Peyer's patch (tissue), 4 donors: ENCODE results near the gene SLC16A3.

Source experiments
- POLR2A ChIP-seq, 2 donors: fragments of 450-650 bp; IDR thresholded peaks; one replicate each; pipeline ENCODE4 v1.5.1; 2017; ENCODE audit warnings: antibody characterized with exemption in 2 of 2, mild to moderate bottlenecking in 2 of 2, moderate library complexity in 2 of 2
- TF ChIP-seq, protein P1 (sequence below), 6 experiments: fragments of 450-650 bp in 4 of 6; fragments of 200-600 bp in 2 of 6; sonication (generic) in 1 of 6; IDR thresholded peaks; one replicate each; pipeline ENCODE4 v1.5.1; 2017 to 2019; ENCODE audit warnings: antibody characterized with exemption in 6 of 6, mild to moderate bottlenecking in 3 of 6, moderate library complexity in 1 of 6

DNA sequence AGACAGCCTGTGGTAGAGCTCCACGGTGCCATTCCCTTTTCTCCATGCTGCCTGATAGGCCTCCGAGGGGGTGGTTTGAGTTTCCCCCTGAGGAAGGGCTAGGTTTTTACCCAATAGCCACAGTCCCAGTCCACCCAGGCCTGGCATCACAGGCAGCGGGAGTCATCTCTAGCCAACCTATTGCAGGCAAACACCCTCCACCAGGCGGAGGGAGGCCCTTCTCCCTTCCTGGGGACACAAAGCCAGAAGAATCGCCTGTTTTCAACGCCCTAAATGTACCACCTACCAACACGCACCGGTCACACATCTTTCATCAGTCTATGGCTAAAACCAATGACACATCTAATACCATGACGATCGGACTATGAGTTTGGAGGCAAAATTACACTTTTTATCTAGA, 37.3 kb downstream of the SLC16A3 start:
- TF ChIP-seq, protein P1, sequence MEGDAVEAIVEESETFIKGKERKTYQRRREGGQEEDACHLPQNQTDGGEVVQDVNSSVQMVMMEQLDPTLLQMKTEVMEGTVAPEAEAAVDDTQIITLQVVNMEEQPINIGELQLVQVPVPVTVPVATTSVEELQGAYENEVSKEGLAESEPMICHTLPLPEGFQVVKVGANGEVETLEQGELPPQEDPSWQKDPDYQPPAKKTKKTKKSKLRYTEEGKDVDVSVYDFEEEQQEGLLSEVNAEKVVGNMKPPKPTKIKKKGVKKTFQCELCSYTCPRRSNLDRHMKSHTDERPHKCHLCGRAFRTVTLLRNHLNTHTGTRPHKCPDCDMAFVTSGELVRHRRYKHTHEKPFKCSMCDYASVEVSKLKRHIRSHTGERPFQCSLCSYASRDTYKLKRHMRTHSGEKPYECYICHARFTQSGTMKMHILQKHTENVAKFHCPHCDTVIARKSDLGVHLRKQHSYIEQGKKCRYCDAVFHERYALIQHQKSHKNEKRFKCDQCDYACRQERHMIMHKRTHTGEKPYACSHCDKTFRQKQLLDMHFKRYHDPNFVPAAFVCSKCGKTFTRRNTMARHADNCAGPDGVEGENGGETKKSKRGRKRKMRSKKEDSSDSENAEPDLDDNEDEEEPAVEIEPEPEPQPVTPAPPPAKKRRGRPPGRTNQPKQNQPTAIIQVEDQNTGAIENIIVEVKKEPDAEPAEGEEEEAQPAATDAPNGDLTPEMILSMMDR (IDR thresholded peaks at IDR 0.05), result no peak
- no peak for TF ChIP-seq POLR2A (IDR thresholded peaks at IDR 0.05)
